Right forelimb (tissue), 1 donor: ENCODE measurements around the gene AK1.

Experiments
- DNase-seq: peaks from one replicate; pipeline ENCODE4 v3.0.0-alpha.2; 2018

The AK1 gene

DNA sequence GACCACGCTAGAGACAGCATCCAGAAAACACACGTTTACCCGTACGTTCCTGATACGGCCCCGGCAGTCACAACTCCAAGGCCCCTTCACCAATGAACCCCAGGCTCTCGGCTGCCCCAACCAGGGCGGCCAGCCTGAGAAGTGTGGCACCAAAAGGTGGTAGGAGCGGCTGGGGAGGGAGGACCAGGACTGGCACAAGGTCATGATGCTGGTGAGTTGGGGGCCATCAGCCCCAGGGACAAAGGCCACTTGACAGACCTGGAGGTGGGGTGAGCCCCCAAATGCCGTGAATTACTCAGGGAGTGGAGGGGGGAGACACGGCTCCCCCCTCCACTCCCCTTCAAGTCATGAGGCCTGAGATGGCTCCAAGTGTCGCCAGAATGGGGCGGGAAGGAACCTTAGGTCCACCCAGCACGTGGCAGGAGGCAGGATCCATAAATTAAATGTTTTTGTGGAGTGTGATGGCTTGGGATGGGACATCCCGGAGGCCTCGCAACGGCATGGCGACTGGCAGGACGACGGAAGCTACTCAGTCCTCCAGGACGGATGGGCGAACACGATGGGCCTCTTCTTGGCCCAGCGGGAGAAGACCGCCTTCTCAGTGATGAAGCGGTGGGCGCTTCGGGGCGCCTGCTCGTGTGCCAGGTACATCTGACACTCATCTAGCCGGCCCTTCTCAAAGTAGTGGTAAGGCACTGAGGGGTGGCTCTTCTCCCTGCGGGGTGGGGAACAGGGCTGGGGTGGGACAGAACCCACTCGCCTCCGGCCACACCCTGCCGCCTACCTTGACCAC lies 30.6 kb upstream of the AK1 start:
- no peak for DNase-seq

DNA sequence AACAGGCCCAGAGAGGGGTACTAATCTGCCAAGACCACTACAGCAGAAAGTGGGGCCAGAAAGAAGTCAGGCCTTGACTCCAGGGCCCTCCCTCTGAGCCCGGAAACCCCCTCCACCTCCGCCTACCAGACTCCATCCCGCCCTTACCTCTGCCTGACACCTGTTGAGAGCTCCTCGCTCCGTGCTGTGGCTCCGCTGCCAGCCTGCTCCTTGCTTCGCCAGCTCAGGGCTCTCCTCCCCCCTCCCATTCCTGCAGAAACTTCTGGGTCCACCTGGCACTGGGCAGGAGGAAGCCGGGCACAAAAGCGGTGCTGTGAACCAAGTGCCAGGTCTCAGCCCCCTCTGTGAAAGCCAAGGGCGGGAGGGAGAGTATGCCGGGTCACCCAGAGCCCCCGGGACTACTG lies 28.3 kb upstream of the AK1 start:
- no peak for DNase-seq

DNA sequence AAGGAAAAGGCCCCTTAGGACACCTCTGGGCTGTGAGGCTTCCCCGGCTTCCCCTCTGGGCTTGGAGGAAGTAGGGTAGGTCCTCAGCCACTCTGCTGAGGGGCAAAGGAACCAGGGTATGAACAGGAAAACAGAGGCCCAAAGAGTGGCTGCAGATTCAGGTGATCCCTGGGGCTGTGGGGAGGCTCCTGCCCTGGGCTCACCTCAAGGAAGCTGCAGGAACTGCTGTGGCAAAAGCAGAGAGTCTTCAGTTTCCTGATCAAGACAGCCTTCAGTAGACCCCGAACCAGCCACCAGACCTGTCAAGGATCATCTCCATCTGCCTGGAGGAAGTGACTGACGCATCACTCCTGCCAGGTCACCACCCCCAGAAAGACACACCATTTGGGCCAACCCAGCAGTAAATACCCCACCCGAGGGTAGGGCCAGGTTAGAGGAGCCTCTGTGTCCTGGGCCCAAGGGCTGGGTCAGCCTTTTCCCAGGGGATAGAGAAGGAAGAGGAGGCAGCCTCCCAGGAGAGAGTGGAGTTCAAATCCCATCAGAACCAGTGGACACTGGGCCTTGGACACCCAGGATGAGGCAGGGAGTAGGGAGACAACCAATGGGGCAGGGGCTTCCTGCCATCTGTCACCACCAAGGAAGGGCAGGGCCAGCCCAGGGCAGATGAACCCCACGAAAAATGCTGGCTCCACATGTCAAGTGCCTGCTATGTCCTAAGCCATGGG lies 27.7 kb upstream of the AK1 start:
- DNase-seq: no peak

- DNase-seq: no peak
Observed at GRCh38 chr9:127904561-127905003, 27.1 kb upstream of the AK1 start.

DNA sequence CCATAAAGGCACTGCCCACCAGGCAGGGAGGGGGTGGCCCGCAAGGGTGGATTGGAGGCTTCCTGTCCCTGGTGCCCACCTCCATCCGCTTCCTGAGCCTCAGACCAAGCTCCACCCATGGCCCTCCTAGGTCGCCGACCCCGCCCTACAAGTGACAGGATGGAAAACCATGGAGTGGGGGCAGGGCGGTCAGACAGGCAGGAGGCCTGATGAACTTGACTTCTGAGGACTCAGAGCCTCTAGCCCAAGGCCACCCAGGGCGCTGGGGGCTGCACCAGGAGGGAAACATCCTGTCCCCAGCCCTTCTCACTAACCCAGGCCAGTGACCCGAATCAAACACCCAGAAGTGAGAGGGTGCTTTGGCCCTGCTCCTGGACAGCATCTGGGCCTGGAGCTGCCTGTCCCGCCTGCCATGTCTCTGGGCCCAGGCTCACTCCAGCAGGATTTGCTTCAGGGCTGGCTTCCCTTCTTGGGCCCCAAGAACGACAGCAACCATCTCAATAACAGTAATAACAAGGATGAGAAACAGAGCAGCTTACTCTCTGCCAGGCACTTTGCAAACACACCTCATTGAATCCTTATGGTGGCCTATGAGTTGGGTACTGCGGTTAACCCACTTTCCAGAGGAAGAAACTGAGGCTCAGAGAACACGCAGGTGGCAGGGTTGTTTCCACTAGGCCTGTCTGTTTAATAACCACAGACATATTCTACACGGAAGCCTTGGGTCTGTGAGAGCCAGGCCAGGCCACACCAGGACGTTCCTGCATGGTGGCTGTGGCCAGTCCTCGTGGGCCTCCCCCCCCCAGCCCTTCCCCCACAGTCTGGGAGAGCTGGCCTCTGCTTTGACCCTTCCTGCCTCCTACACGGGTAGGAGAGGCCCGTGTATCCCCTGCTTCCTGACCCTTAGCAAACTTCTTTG lies 26.3 kb upstream of the AK1 start:
- DNase-seq: peak; percentile 78

GRCh38 chr9:127899128-127899943 lies 21.9 kb upstream of the AK1 start, which contains the start of gene ST6GALNAC6:
ST6GALNAC6 (minus strand) TSS chr9:127899603; CDS start chr9:127897981, 1,622 bp downstream.
- DNase-seq: peak; percentile 81

DNA sequence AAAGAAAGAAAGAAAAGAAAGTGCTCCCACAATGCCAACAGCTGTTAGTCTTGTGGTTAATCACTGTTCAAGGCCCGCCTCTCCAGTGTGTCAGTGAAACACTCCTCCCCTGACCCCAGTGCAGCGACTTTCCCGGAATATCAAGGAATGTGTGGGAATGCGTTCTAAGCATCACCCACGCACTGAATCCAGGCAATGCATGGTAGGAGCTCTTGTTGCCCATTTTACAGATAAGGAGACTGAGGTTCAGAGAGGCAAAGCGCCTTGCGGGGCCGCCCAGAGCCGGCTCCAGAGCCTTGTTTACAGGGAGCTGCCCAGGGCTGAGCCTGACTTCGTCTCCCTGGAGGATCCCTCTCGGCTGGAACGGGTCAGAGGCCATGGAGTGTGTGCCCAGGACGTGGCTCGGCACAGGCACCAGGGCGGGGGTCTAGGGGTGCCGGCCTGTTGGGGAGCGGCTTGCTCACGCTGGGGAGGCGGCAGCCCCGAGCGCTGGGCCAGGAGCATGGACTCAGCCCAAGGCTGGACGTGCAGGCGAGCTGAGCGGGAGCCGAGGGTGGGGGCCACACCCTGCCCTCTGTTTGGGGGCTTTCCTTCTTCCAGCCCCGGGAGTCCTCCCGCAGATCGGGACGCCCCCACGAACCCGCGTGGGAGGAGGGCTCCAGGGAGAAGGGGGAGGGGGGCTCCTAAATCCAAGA lies 21.1 kb upstream of the AK1 start:
- peak; percentile 74 for DNase-seq

GRCh38 chr9:127897193-127897692 lies 19.8 kb upstream of the AK1 start:
- peak; percentile 90 for DNase-seq

GRCh38 chr9:127896395-127897192 lies 19.1 kb upstream of the AK1 start:
- no peak for DNase-seq

DNA sequence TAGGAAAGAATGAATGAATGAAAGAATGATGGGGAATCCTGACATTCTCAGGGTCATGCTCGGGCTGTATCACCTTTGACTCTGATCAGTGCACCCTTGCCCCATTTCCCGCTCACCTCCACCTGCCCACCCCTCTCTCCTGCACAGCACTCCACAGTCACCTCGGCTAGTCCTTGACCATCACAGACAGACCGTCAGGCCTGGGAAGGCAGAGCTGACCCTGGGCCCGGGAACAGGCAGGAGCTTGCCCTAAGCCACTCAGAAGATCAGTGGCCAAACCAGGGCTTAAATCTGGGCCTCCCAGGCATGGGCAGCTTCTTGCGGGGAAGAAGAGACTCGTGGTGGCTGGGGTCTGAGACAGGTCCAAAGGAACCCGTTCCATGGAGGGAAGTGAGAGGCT lies 18.3 kb upstream of the AK1 start:
- no peak for DNase-seq

DNA sequence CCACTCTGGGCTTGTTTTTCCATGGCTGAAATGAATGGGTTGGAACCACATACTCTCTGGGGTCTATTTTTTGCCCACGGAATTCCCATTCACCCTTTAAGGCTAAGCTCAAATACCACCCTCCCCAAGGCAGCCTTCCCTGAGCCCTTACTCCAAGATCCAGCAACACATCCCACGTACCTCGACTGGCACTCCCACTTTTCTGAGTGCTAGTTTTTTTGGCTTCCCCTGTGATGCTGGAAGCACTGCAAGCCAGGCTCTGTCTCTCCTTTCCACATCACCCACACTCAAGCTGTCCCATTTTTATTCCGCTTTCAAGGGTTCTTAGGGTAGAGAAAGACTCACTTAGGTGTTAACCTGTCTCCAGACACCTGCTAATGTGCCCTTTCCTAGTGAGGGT lies 15.9 kb upstream of the AK1 start:
- DNase-seq: no peak

DNA sequence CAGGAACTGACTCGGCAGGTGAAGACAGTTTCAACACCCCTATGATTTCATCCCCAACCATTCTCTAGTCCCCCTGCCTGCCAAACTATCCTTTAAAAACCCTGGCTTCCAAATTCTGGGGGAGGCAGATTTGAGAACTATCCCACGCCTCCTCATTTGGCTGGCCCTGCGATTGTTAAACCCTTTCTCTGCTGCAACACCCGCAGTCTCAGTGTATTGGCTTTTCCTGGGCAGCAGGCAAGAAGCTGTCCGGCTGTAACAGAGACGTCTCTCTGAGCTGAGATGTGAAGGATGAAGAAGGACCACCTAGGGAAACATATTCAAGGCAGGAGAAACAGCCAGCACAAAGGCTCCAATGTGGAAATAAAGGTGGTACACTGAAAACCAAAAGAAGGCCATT lies 15.4 kb upstream of the AK1 start:
- no peak for DNase-seq

GRCh38 chr9:127890053-127890452 lies 12.6 kb upstream of the AK1 start:
- DNase-seq: no peak

GRCh38 chr9:127887792-127888191 lies 10.3 kb upstream of the AK1 start:
- DNase-seq: no peak

DNA sequence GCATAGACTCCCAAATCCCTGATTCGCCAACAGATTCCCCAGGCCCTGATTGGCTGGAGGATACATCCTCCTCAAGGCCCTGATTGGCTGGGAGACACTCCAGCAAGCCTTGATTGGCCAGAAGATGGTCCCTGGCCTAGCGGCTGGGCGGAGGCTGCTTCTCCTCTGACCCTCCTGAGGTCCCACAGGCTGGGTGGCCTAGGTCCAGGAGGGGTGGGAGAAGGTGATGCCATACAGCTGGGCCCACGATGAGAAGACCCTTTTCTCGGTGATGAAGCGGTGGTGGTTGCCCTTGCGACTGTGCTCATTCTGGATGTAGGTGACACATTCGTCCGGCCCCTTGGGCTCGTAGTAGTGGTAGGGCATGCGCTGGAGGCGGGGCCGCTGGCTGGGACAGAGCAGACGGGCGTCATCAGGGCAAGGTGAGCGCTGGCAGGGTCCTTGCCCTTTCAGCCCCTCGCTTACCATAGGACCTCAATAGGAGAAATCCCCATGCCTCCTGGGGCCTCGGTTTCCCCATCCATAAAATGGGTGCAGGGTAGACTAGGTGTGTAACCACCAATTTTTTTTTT lies 9.0 kb upstream of the AK1 start:
- DNase-seq: no peak

GRCh38 chr9:127885508-127886281 lies 8.2 kb upstream of the AK1 start:
- DNase-seq: no peak

DNA sequence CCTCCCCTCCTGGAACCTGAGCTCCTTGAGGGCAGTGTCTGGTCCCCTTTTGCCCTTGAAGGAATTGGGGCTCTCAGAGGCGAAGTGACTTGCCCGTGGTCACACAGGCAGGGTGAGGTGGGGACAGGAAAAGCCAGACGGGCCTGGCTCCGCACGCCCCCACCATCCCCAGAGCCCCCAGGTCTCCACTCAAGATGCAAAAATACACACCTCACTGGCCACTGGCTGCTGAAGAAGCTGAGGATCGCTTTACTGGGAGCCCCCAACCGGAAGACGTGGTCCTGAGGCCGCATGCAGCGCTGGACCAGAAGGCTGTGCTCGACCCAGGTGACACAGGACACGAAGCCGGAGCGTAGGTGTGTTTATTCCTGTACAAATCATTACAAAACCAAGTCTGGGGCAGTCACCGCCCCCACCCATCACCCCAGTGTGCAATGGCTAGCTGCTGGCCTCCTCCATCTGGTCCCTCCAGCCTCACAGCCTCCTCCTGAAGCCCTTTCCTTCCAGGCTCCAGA lies 7.6 kb upstream of the AK1 start:
- DNase-seq: no peak

DNA sequence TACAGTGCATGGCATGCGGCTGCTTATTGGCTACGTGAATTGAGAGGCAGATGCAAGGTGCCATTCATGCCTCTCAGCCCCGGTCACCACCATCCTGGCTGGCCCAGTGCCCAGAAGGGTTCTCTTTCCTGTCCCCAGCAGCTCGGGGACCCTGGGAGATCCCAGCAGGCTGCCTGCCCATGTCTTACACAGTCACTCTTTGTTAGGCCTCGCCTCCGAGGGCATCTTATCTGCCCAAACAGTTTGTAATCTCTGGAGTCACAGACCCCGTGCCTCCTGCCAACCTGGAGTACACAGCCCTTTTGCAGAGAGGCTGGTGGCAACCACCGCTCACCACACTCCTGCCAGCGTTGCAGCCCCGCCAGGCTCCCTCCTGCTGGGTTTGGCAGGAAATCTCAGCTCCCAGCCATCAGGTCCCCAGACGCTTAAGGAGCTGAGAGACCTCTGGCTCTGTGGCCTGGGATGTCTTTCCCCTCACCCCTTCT lies 7.0 kb upstream of the AK1 start:
- DNase-seq: no peak

DNA sequence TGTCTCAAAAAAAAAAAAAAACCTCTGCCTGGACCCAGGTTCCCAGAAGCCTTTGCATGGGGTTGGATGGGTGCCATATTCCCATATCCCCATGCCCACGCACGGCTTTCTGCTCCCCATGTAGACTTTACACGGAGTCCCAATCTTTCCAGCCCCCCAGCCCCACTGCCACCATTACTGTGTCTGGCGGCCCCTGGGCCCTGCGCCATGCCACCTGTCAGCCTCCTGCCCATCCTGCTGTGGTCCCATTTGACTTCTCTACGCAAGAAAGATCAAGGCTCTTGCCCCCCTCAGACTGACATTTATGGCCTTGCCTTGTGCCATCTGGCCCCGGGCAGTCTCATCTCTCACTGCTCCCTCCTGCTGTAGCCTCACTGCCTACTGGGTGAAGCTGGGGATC lies 6.5 kb upstream of the AK1 start:
- no peak for DNase-seq
